ENCODE results near the gene GSE1.
A peak's percentile ranks its signal among the peaks of the same experiment; 100 is the strongest.
"Not testable (repeated sequence)": the region's sequence is repeated elsewhere in the genome, so short reads cannot be mapped to it uniquely, and the experiment has no call there.

GSE1 gene

GRCh38 chr16:85592277-85592676, 20.8 kb upstream of the GSE1 start:
- DNase-seq, result not testable (repeated sequence)

GRCh38 chr16:85592700-85593493, 20.2 kb upstream of the GSE1 start:
- no peak for DNase-seq

GRCh38 chr16:85593494-85594221, 19.5 kb upstream of the GSE1 start:
- DNase-seq, result no peak

GRCh38 chr16:85594273-85594977, 18.7 kb upstream of the GSE1 start:
- no peak for DNase-seq

- no peak for DNase-seq
Measured at GRCh38 chr16:85594978-85595661, 18.0 kb upstream of the GSE1 start.

- DNase-seq, result no peak
Measured at GRCh38 chr16:85595812-85596502, 17.2 kb upstream of the GSE1 start.

GRCh38 chr16:85598141-85598540, 15.0 kb upstream of the GSE1 start:
- no peak for DNase-seq

- no peak for DNase-seq
Measured at GRCh38 chr16:85600078-85600477, 13.0 kb upstream of the GSE1 start.

- no peak for DNase-seq
Measured at GRCh38 chr16:85600530-85601271, 12.4 kb upstream of the GSE1 start.

GRCh38 chr16:85601272-85601639, 11.9 kb upstream of the GSE1 start:
- no peak for DNase-seq

- no peak for DNase-seq
Measured at GRCh38 chr16:85601730-85602401, 11.3 kb upstream of the GSE1 start.

- peak; percentile 31 for DNase-seq
Measured at GRCh38 chr16:85602402-85603202, 10.5 kb upstream of the GSE1 start.

GRCh38 chr16:85603203-85603755, 9.8 kb upstream of the GSE1 start:
- DNase-seq, result no peak

GRCh38 chr16:85604145-85604705, 8.9 kb upstream of the GSE1 start:
- no peak for DNase-seq

- DNase-seq, result no peak
Measured at GRCh38 chr16:85605051-85605911, 7.8 kb upstream of the GSE1 start.

GRCh38 chr16:85605912-85606841, 6.9 kb upstream of the GSE1 start:
- no peak for DNase-seq

- DNase-seq, result no peak
Measured at GRCh38 chr16:85606904-85607303, 6.2 kb upstream of the GSE1 start.
